Body of pancreas (tissue), 4 donors: Measurements from ENCODE around the gene SPRED3.

Source experiments
- POLR2A ChIP-seq, 3 donors: fragments of 450-650 bp; IDR thresholded peaks; one replicate each; pipeline ENCODE4 v1.6.1; 2016; ENCODE audit warnings: antibody characterized with exemption in 3 of 3, mild to moderate bottlenecking in 2 of 3
- TF ChIP-seq, protein P1 (sequence below), 7 experiments: fragments of 450-650 bp in 4 of 7; fragments of 200-600 bp in 3 of 7; sonication (generic) in 3 of 7; IDR thresholded peaks; one replicate each; pipeline ENCODE4 v1.5.1; 2016 to 2019; ENCODE audit warnings: antibody characterized with exemption in 7 of 7

DNA sequence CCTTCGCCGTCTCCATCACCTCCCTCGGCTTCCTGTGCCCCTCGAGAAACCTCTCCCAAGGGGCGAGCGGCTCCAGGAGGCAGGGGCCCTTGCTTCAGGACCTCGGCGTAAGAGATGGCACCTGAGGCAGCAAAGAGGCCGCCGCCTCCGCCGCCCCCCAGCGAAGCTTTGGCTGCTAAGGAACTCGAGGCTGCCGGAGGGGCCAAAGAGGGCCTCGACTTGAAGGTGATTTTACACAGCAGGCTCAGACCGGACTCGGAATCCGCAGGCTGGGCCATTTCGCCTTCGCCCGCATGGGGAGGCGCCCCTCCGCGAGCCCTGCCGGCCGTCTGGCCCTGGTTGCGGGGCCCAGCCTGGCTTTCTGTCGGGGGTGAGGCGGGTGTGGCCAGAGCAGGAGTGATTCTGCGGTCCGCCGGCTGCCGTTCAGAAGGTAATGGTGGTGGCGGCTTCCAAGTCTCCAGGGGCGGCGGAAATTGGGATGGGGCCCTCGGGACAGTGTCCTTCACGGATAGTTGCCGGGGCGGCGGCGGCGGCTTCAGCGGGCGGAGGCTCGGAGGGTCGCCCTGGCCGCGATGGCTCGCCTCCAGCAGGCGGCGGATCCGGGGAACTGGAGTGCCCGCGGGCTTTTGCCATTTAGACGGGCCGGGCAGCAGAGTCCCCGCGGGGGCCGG is 2.1 kb upstream of the SPRED3 start:
- no peak for TF ChIP-seq POLR2A (IDR thresholded peaks at IDR 0.05)
- TF ChIP-seq, protein P1, sequence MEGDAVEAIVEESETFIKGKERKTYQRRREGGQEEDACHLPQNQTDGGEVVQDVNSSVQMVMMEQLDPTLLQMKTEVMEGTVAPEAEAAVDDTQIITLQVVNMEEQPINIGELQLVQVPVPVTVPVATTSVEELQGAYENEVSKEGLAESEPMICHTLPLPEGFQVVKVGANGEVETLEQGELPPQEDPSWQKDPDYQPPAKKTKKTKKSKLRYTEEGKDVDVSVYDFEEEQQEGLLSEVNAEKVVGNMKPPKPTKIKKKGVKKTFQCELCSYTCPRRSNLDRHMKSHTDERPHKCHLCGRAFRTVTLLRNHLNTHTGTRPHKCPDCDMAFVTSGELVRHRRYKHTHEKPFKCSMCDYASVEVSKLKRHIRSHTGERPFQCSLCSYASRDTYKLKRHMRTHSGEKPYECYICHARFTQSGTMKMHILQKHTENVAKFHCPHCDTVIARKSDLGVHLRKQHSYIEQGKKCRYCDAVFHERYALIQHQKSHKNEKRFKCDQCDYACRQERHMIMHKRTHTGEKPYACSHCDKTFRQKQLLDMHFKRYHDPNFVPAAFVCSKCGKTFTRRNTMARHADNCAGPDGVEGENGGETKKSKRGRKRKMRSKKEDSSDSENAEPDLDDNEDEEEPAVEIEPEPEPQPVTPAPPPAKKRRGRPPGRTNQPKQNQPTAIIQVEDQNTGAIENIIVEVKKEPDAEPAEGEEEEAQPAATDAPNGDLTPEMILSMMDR (IDR thresholded peaks at IDR 0.05): no peak
